Fibroblast of mammary gland (primary cell): ENCODE data around the gene NTM.

Experiments
- DNase-seq: peaks from one replicate; pipeline ENCODE4 v3.0.0-alpha.2; 2010; ENCODE audit warnings: low read depth
- H3K4me3 ChIP-seq: 2 replicates; pipeline ENCODE4 v1.5.1; 2011; ENCODE audit warnings: low read depth, mild to moderate bottlenecking, low read length, moderate library complexity; ENCODE audit not compliant: control insufficient read depth
- CTCF ChIP-seq: conservative IDR thresholded peaks from 2 replicates; pipeline ENCODE4 v1.5.1; 2011; ENCODE audit warnings: low read depth, low read length, inconsistent platforms; ENCODE audit not compliant: control insufficient read depth, insufficient read depth

NTM gene

GRCh38 chr11:131754671-131755070 lies 384.3 kb downstream of the NTM start:
- no peak for DNase-seq
- no peak overlapping the region for H3K4me3 ChIP-seq
- no peak for TF ChIP-seq CTCF

GRCh38 chr11:131756479-131757110 lies 386.2 kb downstream of the NTM start:
- no peak overlapping the region for H3K4me3 ChIP-seq
- DNase-seq = peak; percentile 58
- TF ChIP-seq CTCF = no peak

GRCh38 chr11:131758726-131759125 lies 388.3 kb downstream of the NTM start:
- TF ChIP-seq CTCF = no peak
- H3K4me3 ChIP-seq = no peak overlapping the region
- DNase-seq = no peak

DNA sequence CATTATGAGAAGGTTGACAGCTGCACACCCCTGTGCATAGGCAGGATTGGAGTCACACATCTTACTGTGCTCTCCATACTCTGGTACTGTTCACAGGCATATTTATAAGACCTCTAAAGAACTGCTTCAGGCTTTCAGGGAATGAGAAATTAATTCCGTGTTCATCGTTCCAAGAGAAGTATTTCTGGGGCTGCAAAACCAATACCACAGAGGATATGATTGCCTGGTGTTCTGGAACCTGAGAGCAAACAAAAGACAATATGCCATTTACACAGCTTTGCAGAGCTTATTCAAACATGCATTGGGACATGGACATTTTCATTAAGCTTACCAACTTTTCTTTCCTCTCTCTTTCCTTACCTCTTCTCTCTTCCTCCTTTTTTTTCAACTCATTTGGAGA lies 388.7 kb downstream of the NTM start:
- no peak for DNase-seq
- no peak for TF ChIP-seq CTCF
- no peak overlapping the region for H3K4me3 ChIP-seq

GRCh38 chr11:131760091-131761061 lies 390.0 kb downstream of the NTM start:
- no peak for TF ChIP-seq CTCF
- peak overlapping the region; percentile 29 for H3K4me3 ChIP-seq
- peak; percentile 91 for DNase-seq

GRCh38 chr11:131762346-131763110 lies 392.1 kb downstream of the NTM start:
- H3K4me3 ChIP-seq = no peak overlapping the region
- no peak for TF ChIP-seq CTCF
- no peak for DNase-seq
